Erythroblast (primary cell): ENCODE results near the gene CCNB3.

Experiments used
- GATA1 ChIP-seq: IDR thresholded peaks from 2 replicates; pipeline ENCODE4 v1.6.1; 2011; ENCODE audit warnings: low read depth, mild to moderate bottlenecking, control low read depth, low read length, moderate library complexity
- POLR2A ChIP-seq: IDR thresholded peaks from 2 replicates; pipeline ENCODE4 v1.6.1; 2011; ENCODE audit warnings: mild to moderate bottlenecking, low read length

GRCh38 chrX:50168241-50168687 is 36.3 kb upstream of the CCNB3 start:
- TF ChIP-seq POLR2A (no peak), GATA1 (no peak)
